Keratinocyte (primary cell): ENCODE data around the gene TAB2.

ENCODE experiments used
- EZH2 ChIP-seq: IDR thresholded peaks from one replicate; pipeline ENCODE4 v1.6.1; 2012; ENCODE audit warnings: inconsistent platforms, mild to moderate bottlenecking, low read length, moderate library complexity
- TF ChIP-seq, protein P1 (sequence below), 3 experiments: IDR thresholded peaks in 1 of 3; conservative IDR thresholded peaks in 1 of 3; optimal IDR thresholded peaks in 1 of 3; 2 replicates in 2 of 3; 3 replicates in 1 of 3; pipeline versions ENCODE3 to v1.5.1; 2011; ENCODE audit warnings: low read length in 3 of 3, mild to moderate bottlenecking in 3 of 3, moderate library complexity in 2 of 3, control low read depth in 1 of 3, inconsistent platforms in 1 of 3; ENCODE audit not compliant: insufficient read depth in 2 of 3; ENCODE audit errors: extremely low read depth in 1 of 3

DNA sequence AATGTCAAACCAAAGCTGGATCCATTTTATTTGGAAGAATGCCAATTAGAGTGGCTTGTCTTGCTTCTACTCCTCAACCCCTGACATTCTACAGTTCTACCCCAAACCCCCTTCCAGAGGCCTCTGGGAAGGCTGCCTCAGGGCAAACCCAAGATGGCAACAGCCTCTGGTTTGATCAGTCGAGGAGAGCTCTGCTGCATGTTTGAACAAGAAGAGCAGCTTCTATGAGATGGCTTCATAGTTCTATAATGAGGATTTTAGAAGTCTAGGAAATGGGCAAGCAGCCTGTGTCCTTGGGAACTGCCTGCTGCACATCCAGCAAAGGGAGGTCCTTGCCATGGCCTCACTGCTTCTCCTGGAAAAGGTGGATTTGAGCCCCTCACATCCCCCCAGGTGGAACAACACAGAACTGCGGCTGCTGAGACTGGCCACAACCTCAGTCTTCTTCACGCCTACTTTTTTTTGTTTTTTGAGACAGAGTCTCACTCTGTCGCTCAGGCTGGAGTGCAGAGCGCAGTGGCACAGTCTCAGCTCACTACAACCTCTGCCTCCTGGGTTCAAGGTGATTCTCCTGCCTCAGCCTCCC lies 129.4 kb downstream of the TAB2 start:
- TF ChIP-seq, protein P1, sequence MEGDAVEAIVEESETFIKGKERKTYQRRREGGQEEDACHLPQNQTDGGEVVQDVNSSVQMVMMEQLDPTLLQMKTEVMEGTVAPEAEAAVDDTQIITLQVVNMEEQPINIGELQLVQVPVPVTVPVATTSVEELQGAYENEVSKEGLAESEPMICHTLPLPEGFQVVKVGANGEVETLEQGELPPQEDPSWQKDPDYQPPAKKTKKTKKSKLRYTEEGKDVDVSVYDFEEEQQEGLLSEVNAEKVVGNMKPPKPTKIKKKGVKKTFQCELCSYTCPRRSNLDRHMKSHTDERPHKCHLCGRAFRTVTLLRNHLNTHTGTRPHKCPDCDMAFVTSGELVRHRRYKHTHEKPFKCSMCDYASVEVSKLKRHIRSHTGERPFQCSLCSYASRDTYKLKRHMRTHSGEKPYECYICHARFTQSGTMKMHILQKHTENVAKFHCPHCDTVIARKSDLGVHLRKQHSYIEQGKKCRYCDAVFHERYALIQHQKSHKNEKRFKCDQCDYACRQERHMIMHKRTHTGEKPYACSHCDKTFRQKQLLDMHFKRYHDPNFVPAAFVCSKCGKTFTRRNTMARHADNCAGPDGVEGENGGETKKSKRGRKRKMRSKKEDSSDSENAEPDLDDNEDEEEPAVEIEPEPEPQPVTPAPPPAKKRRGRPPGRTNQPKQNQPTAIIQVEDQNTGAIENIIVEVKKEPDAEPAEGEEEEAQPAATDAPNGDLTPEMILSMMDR (optimal IDR thresholded peaks at IDR 0.05 in 1 of 3, IDR thresholded peaks at IDR 0.05 in 1 of 3, conservative IDR thresholded peaks at IDR 0.05 in 1 of 3; ENCODE audit: extremely low read depth in 1 of 3, insufficient read depth in 2 of 3, low read length in 3 of 3), result peak in 1 of 3 experiments; percentile 8
- no peak for TF ChIP-seq EZH2
